Parathyroid adenoma (tissue), 2 donors: Measurements from ENCODE around the gene WFS1.

Source experiments
- H2AFZ ChIP-seq: fragments of 300-600 bp; sonication (generic); one replicate; pipeline ENCODE4 v1.7.0; 2017; ENCODE audit warnings: antibody characterized with exemption, mild to moderate bottlenecking
- H3K27ac ChIP-seq: fragments of 300-600 bp; sonication (generic); one replicate; pipeline ENCODE4 v1.7.0; 2017
- H3K27me3 ChIP-seq: fragments of 300-600 bp; sonication (generic); one replicate; pipeline ENCODE4 v1.7.0; 2017; ENCODE audit warnings: low read length; ENCODE audit not compliant: control insufficient read depth, insufficient read depth
- H3K36me3 ChIP-seq: fragments of 300-600 bp; sonication (generic); one replicate; pipeline ENCODE4 v1.7.0; 2017; ENCODE audit warnings: low read length; ENCODE audit not compliant: control insufficient read depth, insufficient read depth
- H3K4me1 ChIP-seq: fragments of 300-600 bp; sonication (generic); one replicate; pipeline ENCODE4 v1.7.0; 2017; ENCODE audit warnings: control low read depth
- H3K4me2 ChIP-seq: fragments of 300-600 bp; sonication (generic); one replicate; pipeline ENCODE4 v1.7.0; 2017; ENCODE audit warnings: low read length
- H3K4me3 ChIP-seq: fragments of 300-600 bp; sonication (generic); one replicate; pipeline ENCODE4 v1.7.0; 2017; ENCODE audit warnings: low read depth, low read length
- H3K79me2 ChIP-seq: fragments of 300-600 bp; sonication (generic); one replicate; pipeline ENCODE4 v1.7.0; 2017; ENCODE audit warnings: control low read depth
- H3K9ac ChIP-seq: fragments of 300-600 bp; sonication (generic); one replicate; pipeline ENCODE4 v1.7.0; 2017; ENCODE audit warnings: mild to moderate bottlenecking
- H3K9me3 ChIP-seq: fragments of 300-600 bp; sonication (generic); one replicate; pipeline ENCODE4 v1.7.0; 2017; ENCODE audit warnings: low read length; ENCODE audit not compliant: control insufficient read depth
- TF ChIP-seq, protein P1 (sequence below): fragments of 300-600 bp; sonication (generic); IDR thresholded peaks from one replicate; pipeline ENCODE4 v1.7.0; 2017; ENCODE audit warnings: antibody characterized with exemption, mild to moderate bottlenecking
- donor health status: primary hyperparathyroidism.

Gene WFS1

DNA sequence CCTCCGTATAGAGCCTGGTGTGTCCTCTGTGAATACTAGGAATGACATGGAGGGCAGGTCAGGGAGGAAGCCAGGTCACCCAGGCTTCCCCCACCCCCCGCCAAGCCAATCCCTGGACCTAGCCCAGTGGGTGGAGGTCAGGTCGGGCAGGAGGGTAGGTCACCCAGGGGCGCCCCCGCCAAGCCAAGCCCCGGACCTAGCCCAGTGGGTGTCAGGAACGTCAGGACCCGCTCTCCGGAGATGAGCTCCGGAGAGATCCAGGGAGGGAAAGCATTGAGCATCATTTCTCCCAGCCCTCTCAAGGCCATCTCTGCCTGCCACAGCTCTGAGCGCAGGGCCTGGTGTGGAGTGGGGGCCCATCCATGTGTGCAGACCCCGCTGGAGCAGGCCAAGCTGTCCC lies 48.6 kb downstream of the WFS1 start:
- Histone ChIP-seq H3K4me1 (no peaks in the 10 kb centered on the region), H3K9ac (no peak overlapping the region)
- TF ChIP-seq, protein P1, sequence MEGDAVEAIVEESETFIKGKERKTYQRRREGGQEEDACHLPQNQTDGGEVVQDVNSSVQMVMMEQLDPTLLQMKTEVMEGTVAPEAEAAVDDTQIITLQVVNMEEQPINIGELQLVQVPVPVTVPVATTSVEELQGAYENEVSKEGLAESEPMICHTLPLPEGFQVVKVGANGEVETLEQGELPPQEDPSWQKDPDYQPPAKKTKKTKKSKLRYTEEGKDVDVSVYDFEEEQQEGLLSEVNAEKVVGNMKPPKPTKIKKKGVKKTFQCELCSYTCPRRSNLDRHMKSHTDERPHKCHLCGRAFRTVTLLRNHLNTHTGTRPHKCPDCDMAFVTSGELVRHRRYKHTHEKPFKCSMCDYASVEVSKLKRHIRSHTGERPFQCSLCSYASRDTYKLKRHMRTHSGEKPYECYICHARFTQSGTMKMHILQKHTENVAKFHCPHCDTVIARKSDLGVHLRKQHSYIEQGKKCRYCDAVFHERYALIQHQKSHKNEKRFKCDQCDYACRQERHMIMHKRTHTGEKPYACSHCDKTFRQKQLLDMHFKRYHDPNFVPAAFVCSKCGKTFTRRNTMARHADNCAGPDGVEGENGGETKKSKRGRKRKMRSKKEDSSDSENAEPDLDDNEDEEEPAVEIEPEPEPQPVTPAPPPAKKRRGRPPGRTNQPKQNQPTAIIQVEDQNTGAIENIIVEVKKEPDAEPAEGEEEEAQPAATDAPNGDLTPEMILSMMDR, result no peak

DNA sequence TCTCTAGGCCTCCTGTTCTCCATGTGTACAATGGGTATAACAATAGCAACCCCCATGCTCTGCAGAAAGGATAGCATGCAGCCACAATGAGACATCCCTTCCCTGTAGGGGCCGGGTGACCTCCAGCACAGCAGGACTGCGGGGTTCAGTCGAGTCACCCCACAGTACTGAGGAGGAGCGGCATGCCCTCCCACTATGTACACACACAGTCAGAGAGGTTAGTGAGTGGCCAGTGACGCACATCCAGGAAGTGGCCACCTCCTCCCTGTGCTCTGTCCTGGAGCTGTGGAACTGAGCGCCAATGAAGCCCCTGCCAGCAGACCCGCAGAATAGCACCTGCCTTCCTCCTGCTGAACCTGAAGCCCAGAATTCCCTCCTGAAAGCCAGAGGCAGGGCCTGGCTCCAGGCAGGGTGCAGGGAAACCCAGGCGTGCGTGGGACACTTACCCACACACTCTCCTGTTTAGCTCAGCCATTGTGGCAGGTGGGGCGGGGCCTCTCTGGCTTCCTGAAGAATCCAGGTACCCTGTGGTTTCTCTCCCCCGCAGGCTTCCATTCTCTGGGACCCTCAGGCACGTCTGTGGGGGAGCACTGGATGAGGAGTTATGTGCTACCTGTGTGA lies 50.0 kb downstream of the WFS1 start:
- Histone ChIP-seq H3K9ac (no peak overlapping the region), H3K4me3 (no peak overlapping the region), H3K4me1 (no peaks in the 10 kb centered on the region), H3K9me3 (no peaks in the 10 kb centered on the region), H3K27ac (no peak overlapping the region), H2AFZ (no peak overlapping the region), H3K79me2 (no peaks in the 10 kb centered on the region), H3K36me3 (no peaks in the 10 kb centered on the region), H3K4me2 (no peak overlapping the region), H3K27me3 (no peaks in the 10 kb centered on the region)
- TF ChIP-seq, protein P1, result no peak

More for the DNA sequence above, 48.6 kb downstream of the WFS1 start:
- Histone ChIP-seq H3K27me3 (no peaks in the 10 kb centered on the region), H3K27ac (no peak overlapping the region), H2AFZ (no peak overlapping the region), H3K79me2 (no peaks in the 10 kb centered on the region), H3K9me3 (no peaks in the 10 kb centered on the region), H3K4me3 (no peak overlapping the region), H3K36me3 (no peaks in the 10 kb centered on the region), H3K4me2 (no peak overlapping the region)

DNA sequence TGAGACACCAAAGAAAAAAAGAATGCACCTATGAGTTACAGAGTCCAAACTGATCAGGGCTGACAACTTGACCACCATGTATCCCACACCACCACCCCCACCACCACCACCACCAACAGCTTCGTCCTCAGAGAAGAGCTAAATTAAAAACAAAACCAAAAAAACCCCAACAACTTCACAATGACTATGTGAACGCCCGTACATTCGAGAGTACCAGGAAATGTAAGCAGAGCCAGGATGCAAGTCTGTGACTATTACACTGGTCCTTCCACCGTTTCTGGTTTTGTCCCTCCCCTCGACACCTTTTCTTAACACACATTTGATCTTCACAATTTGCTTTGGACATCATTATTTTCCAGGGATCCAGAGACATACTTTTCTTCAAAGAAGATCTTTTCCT lies 51.0 kb downstream of the WFS1 start:
- TF ChIP-seq, protein P1, result no peak
- Histone ChIP-seq H3K27me3 (no peaks in the 10 kb centered on the region), H3K9ac (no peak overlapping the region), H3K79me2 (no peaks in the 10 kb centered on the region), H3K36me3 (no peaks in the 10 kb centered on the region), H3K4me1 (no peaks in the 10 kb centered on the region), H3K27ac (no peak overlapping the region), H2AFZ (no peak overlapping the region), H3K4me3 (no peak overlapping the region), H3K4me2 (no peak overlapping the region), H3K9me3 (no peaks in the 10 kb centered on the region)

DNA sequence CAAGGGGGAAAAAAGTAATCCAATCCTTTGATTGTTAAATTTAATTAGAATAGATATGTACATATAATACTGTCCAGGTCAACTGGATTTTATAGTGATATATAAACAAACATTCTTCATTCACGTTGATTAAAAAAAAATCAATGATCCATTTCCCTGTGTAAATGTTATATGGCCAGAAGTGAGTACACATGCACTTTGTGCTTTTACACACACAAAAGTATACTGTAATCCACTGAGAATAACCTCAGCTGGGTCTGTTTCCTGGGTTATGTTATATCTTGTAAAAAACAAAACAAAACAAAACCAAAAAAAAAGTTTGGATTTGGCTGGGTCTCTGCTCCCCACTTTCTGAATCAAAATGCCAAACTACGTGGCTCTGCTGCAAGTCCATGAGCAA lies 51.7 kb downstream of the WFS1 start:
- TF ChIP-seq, protein P1, result no peak
- Histone ChIP-seq H3K36me3 (no peaks in the 10 kb centered on the region), H2AFZ (no peak overlapping the region), H3K27me3 (no peaks in the 10 kb centered on the region), H3K79me2 (no peaks in the 10 kb centered on the region), H3K9ac (no peak overlapping the region), H3K4me3 (no peak overlapping the region), H3K27ac (no peak overlapping the region), H3K4me2 (no peak overlapping the region), H3K9me3 (no peaks in the 10 kb centered on the region), H3K4me1 (no peaks in the 10 kb centered on the region)

DNA sequence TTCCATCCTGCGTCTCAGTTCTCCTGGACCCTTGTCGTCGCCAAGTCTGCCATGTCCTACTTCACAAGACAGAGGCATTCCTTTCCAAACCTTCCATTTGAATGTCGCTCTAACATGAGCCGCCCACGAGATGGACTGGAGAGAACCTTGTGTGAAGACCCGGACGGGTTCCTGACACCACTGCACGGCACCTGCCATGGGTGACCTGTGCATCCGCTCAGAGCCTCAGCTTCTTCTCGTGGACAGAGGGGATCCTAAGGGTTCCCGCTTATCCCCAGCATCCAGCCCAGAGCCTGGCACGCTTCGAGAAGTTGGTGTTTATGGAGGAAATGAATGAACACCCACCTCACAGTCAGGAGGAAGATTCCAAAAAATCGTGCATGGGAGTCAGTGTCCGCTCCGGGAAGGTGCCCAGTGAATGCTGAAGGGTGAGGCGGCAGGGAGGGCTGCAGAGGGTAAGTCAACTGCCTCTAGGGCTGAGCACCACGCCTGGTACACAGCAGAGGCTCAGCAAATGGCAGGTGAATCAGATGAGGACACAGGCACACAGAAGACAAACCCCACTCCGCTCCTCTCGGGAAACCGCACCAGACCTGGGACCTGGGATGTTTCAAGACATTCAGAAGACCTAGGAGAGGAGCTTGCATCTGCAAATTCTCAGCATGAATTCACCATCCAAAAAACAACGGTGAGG lies 52.6 kb downstream of the WFS1 start:
- TF ChIP-seq, protein P1, result no peak
- H3K27ac ChIP-seq, result no peak overlapping the region

More for the DNA sequence above, 52.6 kb downstream of the WFS1 start:
- H3K4me2 ChIP-seq, result no peak overlapping the region
- H3K9ac ChIP-seq, result no peak overlapping the region
- no peak overlapping the region for H3K4me3 ChIP-seq
- no peaks in the 10 kb centered on the region for H3K36me3 ChIP-seq
- no peaks in the 10 kb centered on the region for H3K27me3 ChIP-seq
- H3K4me1 ChIP-seq, result no peaks in the 10 kb centered on the region
- H2AFZ ChIP-seq, result no peak overlapping the region
- no peaks in the 10 kb centered on the region for H3K79me2 ChIP-seq
- H3K9me3 ChIP-seq, result no peaks in the 10 kb centered on the region
